ENCODE results near the gene KCNIP1.

KCNIP1 gene

DNA sequence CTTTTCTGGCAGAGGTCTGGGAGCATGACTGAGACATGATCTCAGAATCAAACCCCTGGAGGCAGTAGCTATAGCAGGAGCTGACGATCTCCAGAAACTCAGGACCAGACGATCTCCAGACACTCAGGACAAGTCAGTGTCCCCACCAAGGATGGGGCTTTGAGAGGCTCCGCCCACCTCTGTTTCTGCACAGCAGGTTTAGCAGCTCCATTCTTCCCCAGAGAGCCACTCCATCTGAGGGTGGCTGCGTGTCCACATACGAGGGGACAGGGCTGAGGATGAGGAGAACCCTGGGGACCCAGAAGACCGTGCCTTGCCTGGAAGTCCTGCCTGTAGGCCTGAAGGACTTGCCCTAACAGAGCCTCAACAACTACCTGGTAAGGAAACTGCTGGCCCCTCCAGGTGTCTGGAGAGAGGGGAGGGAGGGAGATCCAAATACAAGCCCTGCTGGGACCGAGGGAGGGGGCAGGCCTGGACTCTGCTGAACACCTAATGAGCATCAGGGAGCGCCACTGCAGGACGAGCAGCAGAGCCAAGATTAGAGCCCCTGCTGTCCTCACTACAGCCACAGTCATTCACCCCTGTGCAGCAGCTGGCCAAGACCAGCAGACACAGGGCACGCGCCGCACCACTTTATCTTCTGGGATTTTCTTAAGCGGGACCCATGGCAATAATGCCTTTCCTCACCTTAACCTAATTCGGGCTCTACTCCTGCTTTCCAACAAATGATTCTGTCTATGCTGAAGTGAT is 279.9 kb downstream of the KCNIP1 start, which contains the start of gene GABRP:
Gene GABRP, plus strand, starts transcription at position 228 of the 750 bp plus-strand sequence. CDS start 4,891 bp downstream, outside the sequence.
- DNase-seq (ENCODE audit: low spot score) = no peak

DNA sequence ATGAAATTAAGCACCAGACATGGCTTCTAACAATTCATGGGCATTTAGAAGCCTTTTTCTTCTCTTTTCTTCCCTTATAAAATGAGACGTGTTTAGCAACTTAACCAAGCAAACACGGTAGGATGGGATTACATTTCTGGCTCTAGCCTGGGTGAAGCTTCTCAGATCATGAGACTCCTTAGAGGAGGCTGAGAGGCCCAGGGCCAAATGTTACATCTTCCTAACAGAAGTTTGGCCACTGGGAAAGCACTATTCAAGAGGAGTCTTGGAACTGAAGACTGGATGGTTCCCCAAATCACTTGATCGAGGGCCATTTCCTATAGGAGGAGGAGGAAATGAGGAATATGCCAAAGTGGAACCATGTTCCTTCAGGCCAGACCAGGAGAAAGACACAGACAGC is 281.6 kb downstream of the KCNIP1 start:
- DNase-seq (ENCODE audit: low spot score) = no peak

Data from AG08396 (cell line).